Activated CD4-positive, alpha-beta T cell treated with anti-CD3 and anti-CD28 coated beads, Interleukin-2, Interleukin-4, amounts not matched to agents 100 ng/mL and 50 ng/mL, durations not matched to agents 16 hours and 8 hours (primary cell): ENCODE data around the gene AIFM3.

Source experiments
- DNase-seq: peaks from one replicate; pipeline ENCODE4 v3.0.0-alpha.2; 2020; ENCODE audit warnings: low spot score

Gene AIFM3

GRCh38 chr22:20991252-20992055, 24.4 kb downstream of the AIFM3 start:
- no peak for DNase-seq

GRCh38 chr22:20992056-20992442, 25.0 kb downstream of the AIFM3 start:
- no peak for DNase-seq

- no peak for DNase-seq
Observed at GRCh38 chr22:20992456-20993303, 25.6 kb downstream of the AIFM3 start.

GRCh38 chr22:20993304-20994127, 26.5 kb downstream of the AIFM3 start:
- no peak for DNase-seq

GRCh38 chr22:20994128-20994901, 27.3 kb downstream of the AIFM3 start:
- no peak for DNase-seq

GRCh38 chr22:20994902-20995241, 27.8 kb downstream of the AIFM3 start:
- DNase-seq = no peak

- no peak for DNase-seq
Observed at GRCh38 chr22:20995329-20996030, 28.4 kb downstream of the AIFM3 start.

- no peak for DNase-seq
Observed at GRCh38 chr22:20996031-20996410, 29.0 kb downstream of the AIFM3 start.

GRCh38 chr22:20996598-20997535, 29.8 kb downstream of the AIFM3 start:
- DNase-seq = no peak

- no peak for DNase-seq
Observed at GRCh38 chr22:20997536-20998257, 30.6 kb downstream of the AIFM3 start.

GRCh38 chr22:20998411-20999336, 31.6 kb downstream of the AIFM3 start:
- DNase-seq = no peak

- DNase-seq = no peak
Observed at GRCh38 chr22:20999350-21000206, 32.5 kb downstream of the AIFM3 start.

GRCh38 chr22:21000207-21000986, 33.3 kb downstream of the AIFM3 start:
- no peak for DNase-seq

- DNase-seq = no peak
Observed at GRCh38 chr22:21000987-21001600, 34.0 kb downstream of the AIFM3 start.

GRCh38 chr22:21001601-21002325, 34.7 kb downstream of the AIFM3 start, which contains the start of gene THAP7:
Gene THAP7 (minus strand): TSS chr22:21002118. CDS start chr22:21001911, 207 bp downstream.
- peak; percentile 96 for DNase-seq
